HepG2 (cell line): Measurements from ENCODE around the gene POLA2. TPM values are rescaled to one million over a fixed set of nuclear protein-coding genes. Genes with fewer than 3 reads are reported as not detected.

ENCODE experiments used
- CBX2 ChIP-seq, 2 experiments: fragments of 200-600 bp in 1 of 2; sonication (generic); formaldehyde crosslinking in 1 of 2; IDR thresholded peaks; 2 replicates each; pipeline versions ENCODE4 v1.7.0 to v1.8.1; 2018 to 2022; ENCODE audit warnings: low read depth in 2 of 2, low read length in 1 of 2, mild to moderate bottlenecking in 1 of 2, missing genetic modification reagents in 1 of 2
- FOXO1 ChIP-seq: sonication (generic); formaldehyde crosslinking; IDR thresholded peaks from 2 replicates; pipeline ENCODE4 v1.4.0; 2020; ENCODE audit warnings: missing genetic modification reagents
- GPN1 ChIP-seq: sonication (generic); formaldehyde crosslinking; IDR thresholded peaks from 2 replicates; pipeline ENCODE4 v1.5.1; 2020; ENCODE audit warnings: missing genetic modification reagents, borderline replicate concordance
- GTF2F1 ChIP-seq: fragments of 150-350 bp; IDR thresholded peaks from 2 replicates; pipeline ENCODE4 v1.6.1; 2014; ENCODE audit warnings: low read length
- HNRNPH1 ChIP-seq: fragments of 200-400 bp; formaldehyde crosslinking; optimal IDR thresholded peaks from 2 replicates; pipeline ENCODE3; 2017; ENCODE audit warnings: mild to moderate bottlenecking, low read depth, low read length
- JDP2 ChIP-seq: sonication (generic); formaldehyde crosslinking; IDR thresholded peaks from 2 replicates; pipeline ENCODE4 v1.8.1; 2022; ENCODE audit warnings: missing genetic modification reagents, borderline replicate concordance
- MAFG ChIP-seq: sonication (generic); formaldehyde crosslinking; IDR thresholded peaks from 2 replicates; pipeline ENCODE4 v1.5.1; 2020; ENCODE audit warnings: mild to moderate bottlenecking, missing genetic modification reagents
- NR2F1 ChIP-seq, 2 experiments: fragments of 450-650 bp in 1 of 2; formaldehyde crosslinking in 1 of 2; IDR thresholded peaks; 2 replicates each; pipeline versions ENCODE4 v1.5.0 to v1.6.1; 2016 to 2020; ENCODE audit warnings: mild to moderate bottlenecking in 1 of 2, missing compliant biosample characterization in 1 of 2, missing genetic modification reagents in 1 of 2, moderate library complexity in 1 of 2
- PLRG1 ChIP-seq: fragments of 450-650 bp; conservative IDR thresholded peaks from 2 replicates; pipeline ENCODE4 v1.6.1; 2016
- RARA ChIP-seq: IDR thresholded peaks from 2 replicates; pipeline ENCODE4 v1.6.1; 2016; ENCODE audit warnings: missing genetic modification reagents, missing compliant biosample characterization
- RCOR2 ChIP-seq: IDR thresholded peaks from 2 replicates; pipeline ENCODE4 v1.6.1; 2016; ENCODE audit warnings: missing biosample characterization, missing genetic modification reagents
- RNF2 ChIP-seq: fragments of 450-650 bp; conservative IDR thresholded peaks from 2 replicates; pipeline ENCODE4 v1.6.1; 2016; ENCODE audit warnings: low read depth
- YEATS4 ChIP-seq: sonication (generic); formaldehyde crosslinking; IDR thresholded peaks from 2 replicates; pipeline ENCODE4 v1.4.0; 2020; ENCODE audit warnings: missing genetic modification reagents, borderline replicate concordance
- ZKSCAN5 ChIP-seq: sonication (generic); formaldehyde crosslinking; IDR thresholded peaks from 2 replicates; pipeline ENCODE4 v1.5.1; 2020; ENCODE audit warnings: mild to moderate bottlenecking, missing genetic modification reagents
- ZNF30 ChIP-seq: sonication (generic); formaldehyde crosslinking; IDR thresholded peaks from 2 replicates; pipeline ENCODE4 v1.5.0; 2020; ENCODE audit warnings: mild to moderate bottlenecking, missing genetic modification reagents
- ZNF605 ChIP-seq: sonication (generic); formaldehyde crosslinking; IDR thresholded peaks from 2 replicates; pipeline ENCODE4 v1.8.0; 2022; ENCODE audit warnings: mild to moderate bottlenecking, missing genetic modification reagents
- ZNF841 ChIP-seq: sonication (generic); formaldehyde crosslinking; IDR thresholded peaks from 2 replicates; pipeline ENCODE4 v1.8.1; 2023; ENCODE audit warnings: missing genetic modification reagents, borderline replicate concordance
- ZSCAN9 ChIP-seq: IDR thresholded peaks from 2 replicates; pipeline ENCODE4 v1.6.1; 2016; ENCODE audit warnings: borderline replicate concordance
- polyA plus RNA-seq, 8 experiments: library from polyadenylated mRNA; depleted of rRNA in 3 of 8; stranded (reverse) in 7 of 8; unstranded in 1 of 8; fragments of >200 nt; fragmentation: Illumina TruSeq in 4 of 8; extraction: Trizol in 4 of 8; gene quantifications; 2 replicates each; pipeline versions ENCODE4 v1.2.1 to v1.2.3, GENCODE V29; 2011 to 2016; ENCODE audit warnings: low read depth in 4 of 8, missing spikeins in 1 of 8, mixed read lengths in 1 of 8; ENCODE audit not compliant: insufficient read depth in 1 of 8
- total RNA-seq, 5 experiments: library from RNA; depleted of rRNA; stranded (reverse); fragments of >200 nt; fragmentation: Illumina TruSeq; extraction: Trizol; gene quantifications; 2 replicates each; pipeline ENCODE4 v1.2.3, GENCODE V29; 2016; ENCODE audit warnings: low read depth in 1 of 5
- TF ChIP-seq, protein P1 (sequence below): sonication (generic); formaldehyde crosslinking; IDR thresholded peaks from 2 replicates; pipeline ENCODE4 v1.8.0; 2022; ENCODE audit warnings: mild to moderate bottlenecking, missing genetic modification reagents; ENCODE audit not compliant: insufficient replicate concordance
- TF ChIP-seq, protein P2 (sequence below): sonication (generic); formaldehyde crosslinking; IDR thresholded peaks from 2 replicates; pipeline ENCODE4 v1.4.0; 2020; ENCODE audit warnings: missing genetic modification reagents
- TF ChIP-seq, protein P3 (sequence below): sonication (generic); formaldehyde crosslinking; IDR thresholded peaks from 2 replicates; pipeline ENCODE4 v1.5.0; 2020; ENCODE audit warnings: missing genetic modification reagents
- TF ChIP-seq, protein P4 (sequence below): sonication (generic); formaldehyde crosslinking; conservative IDR thresholded peaks from 2 replicates; pipeline ENCODE4 v1.4.0; 2020; ENCODE audit warnings: mild to moderate bottlenecking, missing genetic modification reagents, moderate library complexity

The POLA2 gene
- total and polyA plus RNA-seq, 2 of the 13 experiments (the other 11 are each of a cell fraction or from before 2014, with no cell fraction given), result 9.7 to 15.6 TPM

DNA sequence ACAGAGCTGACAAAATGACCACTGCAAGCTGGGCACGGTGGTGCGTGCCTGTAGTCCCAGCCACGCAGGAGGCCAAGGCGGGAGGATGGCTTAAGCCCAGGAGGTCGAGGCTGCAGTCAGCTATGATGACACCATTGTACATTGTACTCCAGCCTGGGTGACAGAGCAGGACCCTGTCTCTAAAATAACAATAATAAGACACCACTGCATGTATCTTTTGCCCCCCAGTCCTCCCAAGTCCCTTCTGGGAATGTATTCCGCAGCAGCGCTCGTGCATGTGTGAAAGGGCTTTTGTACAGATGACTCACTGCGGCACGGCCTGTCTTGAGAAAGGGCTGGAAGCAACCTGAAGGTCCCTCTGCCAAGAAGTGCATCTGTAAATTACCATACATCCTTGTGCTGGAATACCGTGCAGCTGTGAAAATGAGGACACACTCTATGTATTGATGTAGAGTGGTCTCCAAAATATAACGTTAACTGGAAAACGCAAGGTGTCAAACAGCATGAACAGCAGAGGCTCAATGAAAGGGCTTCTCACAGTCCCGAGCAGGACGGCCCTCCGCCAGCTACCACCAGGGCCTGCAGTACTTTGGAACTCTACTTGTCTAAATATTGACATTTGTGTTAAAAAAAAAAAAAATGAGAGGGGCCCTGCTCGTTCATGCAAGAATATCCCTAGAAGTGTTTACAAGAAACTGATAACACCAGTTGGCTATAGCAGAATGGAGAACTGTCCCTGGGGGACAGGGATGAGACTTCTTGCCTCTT is 43.9 kb downstream of the POLA2 start (continued):
- TF ChIP-seq, protein P1, sequence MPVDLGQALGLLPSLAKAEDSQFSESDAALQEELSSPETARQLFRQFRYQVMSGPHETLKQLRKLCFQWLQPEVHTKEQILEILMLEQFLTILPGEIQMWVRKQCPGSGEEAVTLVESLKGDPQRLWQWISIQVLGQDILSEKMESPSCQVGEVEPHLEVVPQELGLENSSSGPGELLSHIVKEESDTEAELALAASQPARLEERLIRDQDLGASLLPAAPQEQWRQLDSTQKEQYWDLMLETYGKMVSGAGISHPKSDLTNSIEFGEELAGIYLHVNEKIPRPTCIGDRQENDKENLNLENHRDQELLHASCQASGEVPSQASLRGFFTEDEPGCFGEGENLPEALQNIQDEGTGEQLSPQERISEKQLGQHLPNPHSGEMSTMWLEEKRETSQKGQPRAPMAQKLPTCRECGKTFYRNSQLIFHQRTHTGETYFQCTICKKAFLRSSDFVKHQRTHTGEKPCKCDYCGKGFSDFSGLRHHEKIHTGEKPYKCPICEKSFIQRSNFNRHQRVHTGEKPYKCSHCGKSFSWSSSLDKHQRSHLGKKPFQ, result peak; percentile 56
- no peak for TF ChIP-seq YEATS4
- TF ChIP-seq HNRNPH1, result no peak
- no peak for TF ChIP-seq JDP2 (CRISPR knock-in tag)
- peak; percentile 66 for TF ChIP-seq ZNF605 (CRISPR knock-in tag)
- TF ChIP-seq, protein P2, sequence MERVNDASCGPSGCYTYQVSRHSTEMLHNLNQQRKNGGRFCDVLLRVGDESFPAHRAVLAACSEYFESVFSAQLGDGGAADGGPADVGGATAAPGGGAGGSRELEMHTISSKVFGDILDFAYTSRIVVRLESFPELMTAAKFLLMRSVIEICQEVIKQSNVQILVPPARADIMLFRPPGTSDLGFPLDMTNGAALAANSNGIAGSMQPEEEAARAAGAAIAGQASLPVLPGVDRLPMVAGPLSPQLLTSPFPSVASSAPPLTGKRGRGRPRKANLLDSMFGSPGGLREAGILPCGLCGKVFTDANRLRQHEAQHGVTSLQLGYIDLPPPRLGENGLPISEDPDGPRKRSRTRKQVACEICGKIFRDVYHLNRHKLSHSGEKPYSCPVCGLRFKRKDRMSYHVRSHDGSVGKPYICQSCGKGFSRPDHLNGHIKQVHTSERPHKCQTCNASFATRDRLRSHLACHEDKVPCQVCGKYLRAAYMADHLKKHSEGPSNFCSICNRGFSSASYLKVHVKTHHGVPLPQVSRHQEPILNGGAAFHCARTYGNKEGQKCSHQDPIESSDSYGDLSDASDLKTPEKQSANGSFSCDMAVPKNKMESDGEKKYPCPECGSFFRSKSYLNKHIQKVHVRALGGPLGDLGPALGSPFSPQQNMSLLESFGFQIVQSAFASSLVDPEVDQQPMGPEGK (CRISPR knock-in tag), result peak; percentile 55; the same call in 1 of the 2 replicates
- no peak for TF ChIP-seq ZNF841
- no peak for TF ChIP-seq ZNF30 (CRISPR knock-in tag)
- no peak for TF ChIP-seq CBX2 (IDR thresholded peaks at IDR 0.05; ENCODE audit: low read depth, low read length)
- no peak for TF ChIP-seq CBX2 (CRISPR knock-in tag; IDR thresholded peaks at IDR 0.05; ENCODE audit: low read depth)
- no peak for TF ChIP-seq GTF2F1
- TF ChIP-seq ZKSCAN5 (CRISPR knock-in tag), result no peak
- no peak for TF ChIP-seq MAFG (CRISPR knock-in tag)
- peak; percentile 38; the same call in 1 of the 2 replicates for TF ChIP-seq ZSCAN9
- TF ChIP-seq RARA (CRISPR knock-in tag), result peak; percentile 62
- TF ChIP-seq RNF2, result peak; percentile 76
- TF ChIP-seq, protein P3, sequence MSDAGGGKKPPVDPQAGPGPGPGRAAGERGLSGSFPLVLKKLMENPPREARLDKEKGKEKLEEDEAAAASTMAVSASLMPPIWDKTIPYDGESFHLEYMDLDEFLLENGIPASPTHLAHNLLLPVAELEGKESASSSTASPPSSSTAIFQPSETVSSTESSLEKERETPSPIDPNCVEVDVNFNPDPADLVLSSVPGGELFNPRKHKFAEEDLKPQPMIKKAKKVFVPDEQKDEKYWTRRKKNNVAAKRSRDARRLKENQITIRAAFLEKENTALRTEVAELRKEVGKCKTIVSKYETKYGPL, result no peak
- no peak for TF ChIP-seq PLRG1
- TF ChIP-seq, protein P4, sequence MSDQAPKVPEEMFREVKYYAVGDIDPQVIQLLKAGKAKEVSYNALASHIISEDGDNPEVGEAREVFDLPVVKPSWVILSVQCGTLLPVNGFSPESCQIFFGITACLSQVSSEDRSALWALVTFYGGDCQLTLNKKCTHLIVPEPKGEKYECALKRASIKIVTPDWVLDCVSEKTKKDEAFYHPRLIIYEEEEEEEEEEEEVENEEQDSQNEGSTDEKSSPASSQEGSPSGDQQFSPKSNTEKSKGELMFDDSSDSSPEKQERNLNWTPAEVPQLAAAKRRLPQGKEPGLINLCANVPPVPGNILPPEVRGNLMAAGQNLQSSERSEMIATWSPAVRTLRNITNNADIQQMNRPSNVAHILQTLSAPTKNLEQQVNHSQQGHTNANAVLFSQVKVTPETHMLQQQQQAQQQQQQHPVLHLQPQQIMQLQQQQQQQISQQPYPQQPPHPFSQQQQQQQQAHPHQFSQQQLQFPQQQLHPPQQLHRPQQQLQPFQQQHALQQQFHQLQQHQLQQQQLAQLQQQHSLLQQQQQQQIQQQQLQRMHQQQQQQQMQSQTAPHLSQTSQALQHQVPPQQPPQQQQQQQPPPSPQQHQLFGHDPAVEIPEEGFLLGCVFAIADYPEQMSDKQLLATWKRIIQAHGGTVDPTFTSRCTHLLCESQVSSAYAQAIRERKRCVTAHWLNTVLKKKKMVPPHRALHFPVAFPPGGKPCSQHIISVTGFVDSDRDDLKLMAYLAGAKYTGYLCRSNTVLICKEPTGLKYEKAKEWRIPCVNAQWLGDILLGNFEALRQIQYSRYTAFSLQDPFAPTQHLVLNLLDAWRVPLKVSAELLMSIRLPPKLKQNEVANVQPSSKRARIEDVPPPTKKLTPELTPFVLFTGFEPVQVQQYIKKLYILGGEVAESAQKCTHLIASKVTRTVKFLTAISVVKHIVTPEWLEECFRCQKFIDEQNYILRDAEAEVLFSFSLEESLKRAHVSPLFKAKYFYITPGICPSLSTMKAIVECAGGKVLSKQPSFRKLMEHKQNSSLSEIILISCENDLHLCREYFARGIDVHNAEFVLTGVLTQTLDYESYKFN (CRISPR knock-in tag), result peak; percentile 98
- peak; percentile 48; the same call in 1 of the 2 replicates for TF ChIP-seq FOXO1 (CRISPR knock-in tag)
- TF ChIP-seq GPN1 (CRISPR knock-in tag), result no peak
- 0 out of 4 replicates have a peak, but pooled peaks of 1 of the 2 experiments have one; percentile 22 for TF ChIP-seq NR2F1 (CRISPR knock-in tag; IDR thresholded peaks at IDR 0.05)
- TF ChIP-seq RCOR2 (CRISPR knock-in tag), result 0 out of 2 replicates have a peak, but pooled peaks have one; percentile 67
